ENCODE measurements around the gene DYNLRB1. TPM values are rescaled to one million over a fixed set of nuclear protein-coding genes. Genes with fewer than 3 reads are reported as not detected.

DYNLRB1 gene
- total RNA-seq, 1 experiment from 2014 or later, result 179 TPM

- Histone ChIP-seq H3K4me2 (ENCODE audit: low read depth, low read length, poor library complexity, severe bottlenecking) (no peak overlapping the region), H3K79me2 (ENCODE audit: low read length) (no peaks in the 10 kb centered on the region), H3K27me3 (ENCODE audit: low read length) (no peaks in the 10 kb centered on the region), H3K4me1 (ENCODE audit: low read length) (no peaks in the 10 kb centered on the region), H3K9me2 (replicated peaks; ENCODE audit: insufficient read depth, low read length) (no peaks in the 10 kb centered on the region), H3K9ac (ENCODE audit: low read length) (no peak overlapping the region), H3K9me3 (ENCODE audit: low read length) (no peaks in the 10 kb centered on the region), H3K27ac (ENCODE audit: low read length) (no peak overlapping the region), H4K20me1 (ENCODE audit: insufficient read depth, low read depth, low read length) (no peaks in the 10 kb centered on the region), H3K36me3 (ENCODE audit: insufficient read depth, low read length) (no peaks in the 10 kb centered on the region), H2AFZ (ENCODE audit: low read length) (no peak overlapping the region), H3K4me3 (ENCODE audit: low read length) (no peak overlapping the region)
- DNase-seq, result no peak
These were observed 52.0 kb downstream of the DYNLRB1 start for GRCh38 chr20:34567892-34568865.

- Histone ChIP-seq H3K4me3 (ENCODE audit: low read length) (no peak overlapping the region), H3K27me3 (ENCODE audit: low read length) (no peaks in the 10 kb centered on the region), H4K20me1 (ENCODE audit: insufficient read depth, low read depth, low read length) (no peaks in the 10 kb centered on the region), H3K4me1 (ENCODE audit: low read length) (no peaks in the 10 kb centered on the region), H2AFZ (ENCODE audit: low read length) (no peak overlapping the region), H3K9me3 (ENCODE audit: low read length) (no peaks in the 10 kb centered on the region), H3K4me2 (ENCODE audit: low read depth, low read length, poor library complexity, severe bottlenecking) (no peak overlapping the region), H3K79me2 (ENCODE audit: low read length) (no peaks in the 10 kb centered on the region), H3K36me3 (ENCODE audit: insufficient read depth, low read length) (no peaks in the 10 kb centered on the region), H3K9ac (ENCODE audit: low read length) (no peak overlapping the region), H3K27ac (ENCODE audit: low read length) (no peak overlapping the region), H3K9me2 (replicated peaks; ENCODE audit: insufficient read depth, low read length) (no peaks in the 10 kb centered on the region)
- DNase-seq, result no peak
These were observed 53.4 kb downstream of the DYNLRB1 start for GRCh38 chr20:34569598-34569997.

- Histone ChIP-seq H4K20me1 (ENCODE audit: insufficient read depth, low read depth, low read length) (no peaks in the 10 kb centered on the region), H2AFZ (ENCODE audit: low read length) (no peak overlapping the region), H3K79me2 (ENCODE audit: low read length) (no peaks in the 10 kb centered on the region), H3K36me3 (ENCODE audit: insufficient read depth, low read length) (no peaks in the 10 kb centered on the region), H3K27ac (ENCODE audit: low read length) (no peak overlapping the region), H3K27me3 (ENCODE audit: low read length) (no peaks in the 10 kb centered on the region), H3K9me2 (replicated peaks; ENCODE audit: insufficient read depth, low read length) (no peaks in the 10 kb centered on the region), H3K4me2 (ENCODE audit: low read depth, low read length, poor library complexity, severe bottlenecking) (no peak overlapping the region), H3K4me1 (ENCODE audit: low read length) (no peaks in the 10 kb centered on the region), H3K9ac (ENCODE audit: low read length) (no peak overlapping the region), H3K4me3 (ENCODE audit: low read length) (no peak overlapping the region), H3K9me3 (ENCODE audit: low read length) (no peaks in the 10 kb centered on the region)
- no peak for DNase-seq
These were observed 54.7 kb downstream of the DYNLRB1 start for GRCh38 chr20:34570859-34571306.

GRCh38 chr20:34571753-34572152 lies 55.5 kb downstream of the DYNLRB1 start:
- Histone ChIP-seq H3K4me3 (ENCODE audit: low read length) (no peak overlapping the region), H3K4me2 (ENCODE audit: low read depth, low read length, poor library complexity, severe bottlenecking) (no peak overlapping the region), H3K27ac (ENCODE audit: low read length) (no peak overlapping the region), H3K27me3 (ENCODE audit: low read length) (no peaks in the 10 kb centered on the region), H3K4me1 (ENCODE audit: low read length) (no peaks in the 10 kb centered on the region), H3K36me3 (ENCODE audit: insufficient read depth, low read length) (no peaks in the 10 kb centered on the region), H3K79me2 (ENCODE audit: low read length) (no peaks in the 10 kb centered on the region), H3K9me2 (replicated peaks; ENCODE audit: insufficient read depth, low read length) (no peaks in the 10 kb centered on the region), H3K9ac (ENCODE audit: low read length) (no peak overlapping the region), H3K9me3 (ENCODE audit: low read length) (no peaks in the 10 kb centered on the region), H4K20me1 (ENCODE audit: insufficient read depth, low read depth, low read length) (no peaks in the 10 kb centered on the region), H2AFZ (ENCODE audit: low read length) (no peak overlapping the region)
- DNase-seq, result no peak

- Histone ChIP-seq H3K27ac (ENCODE audit: low read length) (no peak overlapping the region), H3K4me3 (ENCODE audit: low read length) (no peak overlapping the region), H3K9ac (ENCODE audit: low read length) (no peak overlapping the region), H3K9me2 (replicated peaks; ENCODE audit: insufficient read depth, low read length) (no peaks in the 10 kb centered on the region), H3K4me2 (ENCODE audit: low read depth, low read length, poor library complexity, severe bottlenecking) (no peak overlapping the region), H4K20me1 (ENCODE audit: insufficient read depth, low read depth, low read length) (no peaks in the 10 kb centered on the region), H3K9me3 (ENCODE audit: low read length) (no peaks in the 10 kb centered on the region), H3K27me3 (ENCODE audit: low read length) (no peaks in the 10 kb centered on the region), H2AFZ (ENCODE audit: low read length) (no peak overlapping the region), H3K36me3 (ENCODE audit: insufficient read depth, low read length) (no peaks in the 10 kb centered on the region), H3K4me1 (ENCODE audit: low read length) (no peaks in the 10 kb centered on the region), H3K79me2 (ENCODE audit: low read length) (no peaks in the 10 kb centered on the region)
- DNase-seq, result no peak
These were observed 57.5 kb downstream of the DYNLRB1 start for GRCh38 chr20:34573541-34574300.

- no peaks in the 10 kb centered on the region for H3K9me3 ChIP-seq (ENCODE audit: low read length)
- H3K36me3 ChIP-seq (ENCODE audit: insufficient read depth, low read length), result no peaks in the 10 kb centered on the region
- H3K9ac ChIP-seq (ENCODE audit: low read length), result no peak overlapping the region
- no peaks in the 10 kb centered on the region for H4K20me1 ChIP-seq (ENCODE audit: insufficient read depth, low read depth, low read length)
- no peaks in the 10 kb centered on the region for H3K27me3 ChIP-seq (ENCODE audit: low read length)
- H3K4me2 ChIP-seq (ENCODE audit: low read depth, low read length, poor library complexity, severe bottlenecking), result no peak overlapping the region
- H3K79me2 ChIP-seq (ENCODE audit: low read length), result no peaks in the 10 kb centered on the region
- no peak overlapping the region for H3K4me3 ChIP-seq (ENCODE audit: low read length)
- no peak overlapping the region for H2AFZ ChIP-seq (ENCODE audit: low read length)
- no peaks in the 10 kb centered on the region for H3K4me1 ChIP-seq (ENCODE audit: low read length)
- no peak for DNase-seq
- H3K27ac ChIP-seq (ENCODE audit: low read length), result no peak overlapping the region
- H3K9me2 ChIP-seq (replicated peaks; ENCODE audit: insufficient read depth, low read length), result no peaks in the 10 kb centered on the region
These were observed 58.2 kb downstream of the DYNLRB1 start for GRCh38 chr20:34574426-34574825.

- no peaks in the 10 kb centered on the region for H3K27me3 ChIP-seq (ENCODE audit: low read length)
- H3K4me1 ChIP-seq (ENCODE audit: low read length), result no peaks in the 10 kb centered on the region
- H3K79me2 ChIP-seq (ENCODE audit: low read length), result no peaks in the 10 kb centered on the region
- H3K27ac ChIP-seq (ENCODE audit: low read length), result no peak overlapping the region
- DNase-seq, result no peak
- H3K9me2 ChIP-seq (replicated peaks; ENCODE audit: insufficient read depth, low read length), result no peaks in the 10 kb centered on the region
- no peaks in the 10 kb centered on the region for H4K20me1 ChIP-seq (ENCODE audit: insufficient read depth, low read depth, low read length)
- H3K36me3 ChIP-seq (ENCODE audit: insufficient read depth, low read length), result no peaks in the 10 kb centered on the region
- H3K9ac ChIP-seq (ENCODE audit: low read length), result no peak overlapping the region
- no peaks in the 10 kb centered on the region for H3K9me3 ChIP-seq (ENCODE audit: low read length)
- no peak overlapping the region for H3K4me2 ChIP-seq (ENCODE audit: low read depth, low read length, poor library complexity, severe bottlenecking)
- H2AFZ ChIP-seq (ENCODE audit: low read length), result no peak overlapping the region
- H3K4me3 ChIP-seq (ENCODE audit: low read length), result no peak overlapping the region
These were observed 58.6 kb downstream of the DYNLRB1 start for GRCh38 chr20:34574861-34575260.

- Histone ChIP-seq H3K9me3 (ENCODE audit: low read length) (no peaks in the 10 kb centered on the region), H3K9me2 (replicated peaks; ENCODE audit: insufficient read depth, low read length) (no peaks in the 10 kb centered on the region), H4K20me1 (ENCODE audit: insufficient read depth, low read depth, low read length) (no peaks in the 10 kb centered on the region), H3K27ac (ENCODE audit: low read length) (no peak overlapping the region), H3K4me3 (ENCODE audit: low read length) (no peak overlapping the region), H3K4me1 (ENCODE audit: low read length) (peaks cover 3% of the 10 kb centered on the region), H3K79me2 (ENCODE audit: low read length) (no peaks in the 10 kb centered on the region), H2AFZ (ENCODE audit: low read length) (no peak overlapping the region), H3K36me3 (ENCODE audit: insufficient read depth, low read length) (no peaks in the 10 kb centered on the region), H3K4me2 (ENCODE audit: low read depth, low read length, poor library complexity, severe bottlenecking) (no peak overlapping the region), H3K27me3 (ENCODE audit: low read length) (no peaks in the 10 kb centered on the region), H3K9ac (ENCODE audit: low read length) (no peak overlapping the region)
- DNase-seq, result no peak
These were observed 59.0 kb downstream of the DYNLRB1 start for GRCh38 chr20:34575271-34575670.

All from Karpas-422 (cell line).